H1 (cell line): Measurements from ENCODE around the gene OPCML. TPM values are rescaled to one million over a fixed set of nuclear protein-coding genes. Genes with fewer than 3 reads are reported as not detected.
A peak's percentile ranks its signal among the peaks of the same experiment; 100 is the strongest.

Experiments used
- CTCF ChIA-PET: fragments of 300-600 bp; sonication (Branson Sonifier 250); formaldehyde crosslinking; loops from one replicate; lab custom pipeline; 2021; ENCODE audit not compliant: partially characterized antibody; lab: Charles Lee
- POLR2A ChIA-PET: fragments of 300-600 bp; sonication (Branson Sonifier 250); formaldehyde crosslinking; loops from one replicate; lab custom pipeline; 2021; ENCODE audit warnings: inconsistent platforms; ENCODE audit not compliant: partially characterized antibody; lab: Charles Lee
- DNase-seq, 2 experiments: peaks; one replicate each; pipeline versions ENCODE4 v3.0.0 to v3.0.0-alpha.2; 2010 to 2022; ENCODE audit warnings: low spot score in 2 of 2, low read depth in 1 of 2, mixed read lengths in 1 of 2
- FAIRE-seq: peaks from 2 replicates; lab custom pipeline; 2011; peaks lifted over from hg19 to GRCh38; lab: Jason Lieb, UNC
- H2AFZ ChIP-seq: 2 replicates; pipeline ENCODE4 v1.8.1; 2012; ENCODE audit warnings: low read length, inconsistent platforms
- H2AK5ac ChIP-seq: 2 replicates; pipeline ENCODE4 v1.6.1; 2013; ENCODE audit warnings: low read depth, low read length
- H2BK120ac ChIP-seq: replicated peaks from 2 replicates; pipeline ENCODE3; 2013; ENCODE audit warnings: low read depth, low read length, inconsistent platforms
- H2BK12ac ChIP-seq: 2 replicates; pipeline ENCODE4 v1.6.1; 2013; ENCODE audit warnings: low read depth, low read length
- H2BK15ac ChIP-seq: 2 replicates; pipeline ENCODE4 v1.6.1; 2013; ENCODE audit warnings: low read length
- H2BK20ac ChIP-seq: 2 replicates; pipeline ENCODE4 v1.6.1; 2013; ENCODE audit warnings: low read length
- H2BK5ac ChIP-seq: 2 replicates; pipeline ENCODE4 v1.6.1; 2013; ENCODE audit warnings: low read depth, low read length
- H3K14ac ChIP-seq: 2 replicates; pipeline ENCODE4 v1.6.1; 2013; ENCODE audit warnings: inconsistent platforms; ENCODE audit not compliant: insufficient read length
- H3K18ac ChIP-seq: 2 replicates; pipeline ENCODE4 v1.6.1; 2013; ENCODE audit warnings: low read length; ENCODE audit errors: extremely low read depth
- H3K23ac ChIP-seq: 2 replicates; pipeline ENCODE4 v1.6.1; 2013; ENCODE audit warnings: inconsistent platforms; ENCODE audit not compliant: insufficient read length
- H3K23me2 ChIP-seq: 2 replicates; pipeline ENCODE4 v1.6.1; 2013; ENCODE audit warnings: low read depth, low read length
- H3K27ac ChIP-seq: 2 replicates; pipeline ENCODE4 v1.6.1; 2011; ENCODE audit warnings: low read depth, low read length, inconsistent platforms
- H3K27me3 ChIP-seq, 4 experiments: replicated peaks in 1 of 4; 1 replicate in 1 of 4; 2 replicates in 3 of 4; pipeline versions ENCODE4 v1.6.1 to v1.8.1; 2011 to 2013; ENCODE audit warnings: low read length in 3 of 4, mild to moderate bottlenecking in 3 of 4, inconsistent platforms in 2 of 4, mixed read lengths in 2 of 4, moderate library complexity in 1 of 4; ENCODE audit not compliant: control insufficient read depth in 3 of 4, insufficient read depth in 3 of 4; ENCODE audit errors: extremely low read depth in 1 of 4
- H3K36me3 ChIP-seq, 4 experiments: 2 replicates each; pipeline versions ENCODE4 v1.6.1 to v1.8.1; 2011 to 2013; ENCODE audit warnings: mild to moderate bottlenecking in 4 of 4, low read length in 3 of 4, moderate library complexity in 2 of 4, control low read depth in 1 of 4, inconsistent platforms in 1 of 4; ENCODE audit not compliant: insufficient read depth in 4 of 4, control insufficient read depth in 2 of 4
- H3K4ac ChIP-seq: replicated peaks from 2 replicates; pipeline ENCODE3; 2013; ENCODE audit warnings: low read length, low read depth, mixed read lengths, inconsistent platforms; ENCODE audit not compliant: insufficient read length
- H3K4me1 ChIP-seq, 4 experiments: replicated peaks in 1 of 4; 1 replicate in 1 of 4; 2 replicates in 3 of 4; pipeline versions ENCODE4 v1.6.1 to v1.8.1; 2011 to 2013; ENCODE audit warnings: low read length in 3 of 4, inconsistent platforms in 2 of 4, mixed read lengths in 1 of 4; ENCODE audit not compliant: insufficient read depth in 4 of 4, control insufficient read depth in 3 of 4
- H3K4me2 ChIP-seq, 2 experiments: 2 replicates each; pipeline versions ENCODE4 v1.6.1 to v1.8.1; 2011 to 2013; ENCODE audit warnings: low read depth in 2 of 2, low read length in 2 of 2, control low read depth in 1 of 2, inconsistent platforms in 1 of 2, mild to moderate bottlenecking in 1 of 2; ENCODE audit not compliant: insufficient read depth in 1 of 2
- H3K4me3 ChIP-seq, 4 experiments: fragments of 200-600, 300-600 bp in 1 of 4; sonication (generic), shearing (Covaris generic), sonication (Bioruptor Twin) in 1 of 4; 2 replicates each; pipeline versions ENCODE4 v1.5.1 to v1.8.1; 2011 to 2016; ENCODE audit warnings: low read length in 4 of 4, low read depth in 3 of 4, control low read depth in 2 of 4, inconsistent platforms in 2 of 4, mild to moderate bottlenecking in 2 of 4, mixed read lengths in 1 of 4, moderate library complexity in 1 of 4; ENCODE audit not compliant: insufficient read depth in 2 of 4; ENCODE audit errors: extremely low read depth in 1 of 4
- H3K56ac ChIP-seq: replicated peaks from 2 replicates; pipeline ENCODE3; 2013; ENCODE audit warnings: low read depth, mild to moderate bottlenecking, mixed read lengths, low read length, inconsistent platforms; ENCODE audit not compliant: insufficient read length
- H3K79me1 ChIP-seq: 2 replicates; pipeline ENCODE4 v1.6.1; 2013; ENCODE audit warnings: low read depth, low read length, control low read depth
- H3K79me2 ChIP-seq, 2 experiments: 2 replicates each; pipeline versions ENCODE4 v1.6.1 to v1.8.1; 2012 to 2013; ENCODE audit warnings: low read length in 2 of 2, mild to moderate bottlenecking in 2 of 2, inconsistent platforms in 1 of 2; ENCODE audit not compliant: insufficient read depth in 2 of 2, control insufficient read depth in 1 of 2
- H3K9ac ChIP-seq, 4 experiments: replicated peaks in 1 of 4; 1 replicate in 1 of 4; 2 replicates in 3 of 4; pipeline versions ENCODE4 v1.6.1 to v1.8.1; 2011 to 2013; ENCODE audit warnings: low read depth in 3 of 4, low read length in 3 of 4, control low read depth in 2 of 4, mild to moderate bottlenecking in 2 of 4, moderate library complexity in 2 of 4, inconsistent platforms in 1 of 4; ENCODE audit errors: extremely low read depth in 1 of 4
- H3K9me3 ChIP-seq, 2 experiments: 2 replicates each; pipeline versions ENCODE4 v1.6.1 to v1.8.1; 2012 to 2013; ENCODE audit warnings: mild to moderate bottlenecking in 2 of 2, moderate library complexity in 2 of 2, control low read depth in 1 of 2, inconsistent platforms in 1 of 2, low read depth in 1 of 2, low read length in 1 of 2, mixed read lengths in 1 of 2; ENCODE audit not compliant: insufficient read depth in 2 of 2
- H4K20me1 ChIP-seq, 2 experiments: replicated peaks in 1 of 2; 2 replicates each; pipeline versions ENCODE3 to v1.8.1; 2011 to 2013; ENCODE audit warnings: inconsistent platforms in 2 of 2, low read length in 2 of 2, mild to moderate bottlenecking in 1 of 2; ENCODE audit not compliant: insufficient read depth in 2 of 2, control insufficient read depth in 1 of 2
- H4K5ac ChIP-seq: 2 replicates; pipeline ENCODE4 v1.6.1; 2013; ENCODE audit warnings: low read length, low read depth, mixed read lengths, inconsistent platforms; ENCODE audit not compliant: insufficient read length
- H4K8ac ChIP-seq: 2 replicates; pipeline ENCODE4 v1.8.0; 2013; ENCODE audit warnings: mild to moderate bottlenecking, moderate library complexity, low read length, inconsistent platforms; ENCODE audit not compliant: insufficient read depth; ENCODE audit errors: extremely low read depth
- H4K91ac ChIP-seq: replicated peaks from 2 replicates; pipeline ENCODE3; 2013; ENCODE audit warnings: low read length, mixed read lengths, inconsistent platforms; ENCODE audit not compliant: insufficient read length
- ASH2L ChIP-seq: fragments of 200-600, 300-600 bp; sonication (generic); IDR thresholded peaks from one replicate; pipeline ENCODE4 v1.7.1; 2017; ENCODE audit warnings: low read length
- ATF2 ChIP-seq: IDR thresholded peaks from 2 replicates; pipeline ENCODE4 v1.6.1; 2012; ENCODE audit warnings: low read length, inconsistent platforms
- BRCA1 ChIP-seq: IDR thresholded peaks from 2 replicates; pipeline ENCODE4 v1.6.1; 2012; ENCODE audit warnings: low read depth, low read length, improper control_type of control experiment
- CHD2 ChIP-seq: IDR thresholded peaks from 2 replicates; pipeline ENCODE4 v1.6.1; 2012; ENCODE audit warnings: low read length, improper control_type of control experiment
- EP300 ChIP-seq, 2 experiments: IDR thresholded peaks; 1 replicate in 1 of 2; 2 replicates in 1 of 2; pipeline ENCODE4 v1.6.1; 2011 to 2012; ENCODE audit warnings: low read depth in 2 of 2, low read length in 2 of 2, mild to moderate bottlenecking in 2 of 2, borderline replicate concordance in 1 of 2, inconsistent platforms in 1 of 2, moderate library complexity in 1 of 2
- EZH2 ChIP-seq: fragments of 200-600 bp; sonication (generic); IDR thresholded peaks from 2 replicates; pipeline ENCODE4 v1.7.1; 2012; ENCODE audit warnings: low read depth, mild to moderate bottlenecking, moderate library complexity, low read length, inconsistent platforms; ENCODE audit not compliant: severe bottlenecking
- FOSL1 ChIP-seq: IDR thresholded peaks from 2 replicates; pipeline ENCODE4 v1.6.1; 2011; ENCODE audit warnings: mild to moderate bottlenecking, low read depth, low read length, moderate library complexity; ENCODE audit not compliant: insufficient read depth
- SAP30 ChIP-seq: fragments of 300-600 bp; sonication (generic); IDR thresholded peaks from 2 replicates; pipeline ENCODE4 v1.7.1; 2012; ENCODE audit warnings: low read length, moderate library complexity, mild to moderate bottlenecking, inconsistent platforms; ENCODE audit not compliant: insufficient read depth, insufficient replicate concordance
- SUZ12 ChIP-seq: fragments of 200-600 bp; sonication (generic); IDR thresholded peaks from 2 replicates; pipeline ENCODE4 v1.6.1; 2012; ENCODE audit warnings: mild to moderate bottlenecking, inconsistent platforms, low read length, moderate library complexity, mixed read lengths
- TAF1 ChIP-seq: IDR thresholded peaks from 2 replicates; pipeline ENCODE4 v1.6.1; 2011; ENCODE audit warnings: mild to moderate bottlenecking, low read depth, low read length
- ZNF274 ChIP-seq: IDR thresholded peaks from 2 replicates; pipeline ENCODE4 v1.7.0; 2012; ENCODE audit warnings: low read length, borderline replicate concordance; ENCODE audit errors: extremely low read depth
- WGBS, 2 experiments: shearing (Covaris generic) in 1 of 2; methylation state at CpG; one replicate each; pipeline versions ENCODE4 v1.1.6 to v1.1.7; 2013 to 2015; ENCODE audit warnings: low lambda C conversion rate in 2 of 2, mixed read lengths in 2 of 2, inconsistent platforms in 1 of 2, low coverage in 1 of 2, missing lambda C conversion rate in 1 of 2; ENCODE audit not compliant: insufficient replicate concordance in 2 of 2, insufficient coverage in 1 of 2, insufficient read length in 1 of 2; ENCODE audit errors: extremely low coverage in 1 of 2, missing lambda C conversion rate in 1 of 2; 5-methylcytosine and 5-hydroxymethylcytosine counted together
- polyA plus RNA-seq, 7 experiments: library from polyadenylated mRNA; depleted of rRNA in 3 of 7; stranded (reverse) in 5 of 7; unstranded in 2 of 7; fragments of >200 nt in 5 of 7; fragments of 200-250 nt in 2 of 7; gene quantifications; 1 replicate in 5 of 7; 2 replicates in 1 of 7; 4 replicates in 1 of 7; pipeline versions ENCODE4 v1.2.1 to v1.2.3, GENCODE V29; 2011 to 2013; ENCODE audit warnings: missing spikeins in 2 of 7, mixed read lengths in 2 of 7
- total RNA-seq: library from RNA; stranded (reverse); fragmentation: NEBNext Ultra II Directional; extraction: Animal tissue kit (Norgen Biotek cat#: 25700); gene quantifications from 2 replicates; pipeline ENCODE4 v1.2.1, GENCODE V29; 2021

Gene OPCML
- total and polyA plus RNA-seq, 2 of the 8 experiments (the other 6 are each of a cell fraction or from before 2014, with no cell fraction given) = 2.3 to 3.1 TPM

GRCh38 chr11:133497477-133498140, 34.7 kb downstream of the OPCML start:
- Histone ChIP-seq H3K9me3 (no peaks in the 10 kb centered on the region), H3K56ac (no peak overlapping the region), H4K91ac (no peak overlapping the region), H3K23me2 (no peaks in the 10 kb centered on the region), H3K23ac (no peak overlapping the region), H4K20me1 (no peaks in the 10 kb centered on the region), H2BK12ac (no peak overlapping the region), H3K4me2 (no peak overlapping the region), H2AFZ (no peak overlapping the region), H4K8ac (no peak overlapping the region), H3K79me2 (no peaks in the 10 kb centered on the region), H3K9ac (no peak overlapping the region), H2BK5ac (no peak overlapping the region), H3K27ac (no peak overlapping the region), H3K14ac (no peak overlapping the region), H3K18ac (no peak overlapping the region), H3K27me3 (no peaks in the 10 kb centered on the region), H3K4ac (no peak overlapping the region), H2AK5ac (no peak overlapping the region), H3K4me1 (peaks cover 0 to 11% (median 4%) of the 10 kb centered on the region in 4 experiments; a peak in 3 of 7 replicates), H3K79me1 (peaks cover 2% of the 10 kb centered on the region; the same call in 1 of the 2 replicates), H2BK15ac (no peak overlapping the region), H4K5ac (no peak overlapping the region), H2BK20ac (no peak overlapping the region), H3K4me3 (no peak overlapping the region), H3K36me3 (no peaks in the 10 kb centered on the region), H2BK120ac (no peak overlapping the region)
- POLR2A ChIA-PET = no interaction called here
- WGBS, 2 experiments = 82% methylated on average over 12 of the region's 12 CpGs; no CpG with 5 or more reads in 1 of the 2 experiments
- CTCF ChIA-PET = interaction anchor here (0.7 to 1.3 kb wide), 3 partner anchors 32 to 184 kb away, joined by 3 read pairs; no protein-coding TSS in a partner anchor
- DNase-seq = peak in 1 of 2 experiments; percentile 26
- FAIRE-seq = no peak
- TF ChIP-seq ZNF274 (no peak), BRCA1 (no peak), TAF1 (no peak), ASH2L (no peak), EZH2 (no peak), EP300 (IDR thresholded peaks at IDR 0.05; ENCODE audit: borderline replicate concordance in 1 of 2, low read depth in 2 of 2, low read length in 2 of 2) (no peak), ATF2 (no peak), SUZ12 (no peak), FOSL1 (no peak), SAP30 (no peak), CHD2 (no peak)
